IMR-90 (cell line): ENCODE results near the gene TMEM45A. TPM values are rescaled to one million over a fixed set of nuclear protein-coding genes. Genes with fewer than 3 reads are reported as not detected.

Experiments used
- ATAC-seq: fragments of 200-7000 bp; cut with Tn5 transposase; 2 replicates; pipeline ENCODE4 v1.9.1; 2020; ENCODE audit warnings: low read depth, mild to moderate bottlenecking, moderate library complexity
- BruUV-seq: library from RNA; stranded (reverse); fragments of 400-500 nt; replicated peaks from 2 replicates; lab custom pipeline; 2021; lab: Mats Ljungman, UMichigan
- CTCF ChIA-PET: fragments of 300-600 bp; formaldehyde crosslinking; extraction: SDS; loops from one replicate; lab custom pipeline; 2021; ENCODE audit warnings: antibody characterized with exemption; lab: Yijun Ruan, JAX
- POLR2A ChIA-PET: fragments of 300-600 bp; sonication (Branson Sonifier 250); formaldehyde crosslinking; loops from one replicate; lab custom pipeline; 2022; ENCODE audit warnings: antibody characterized with exemption; ENCODE audit not compliant: unreplicated experiment; lab: Charles Lee
- DNase-seq: peaks from one replicate; pipeline ENCODE4 v3.0.0; 2013
- H2AFZ ChIP-seq: replicated peaks from 2 replicates; pipeline ENCODE3; 2013; ENCODE audit warnings: low read length, mild to moderate bottlenecking; ENCODE audit not compliant: poor library complexity
- H2AK5ac ChIP-seq: 2 replicates; pipeline ENCODE4 v1.6.1; 2013; ENCODE audit warnings: low read depth, low read length, inconsistent platforms
- H2AK9ac ChIP-seq: replicated peaks from 2 replicates; pipeline ENCODE3; 2013; ENCODE audit warnings: mild to moderate bottlenecking, low read depth, low read length, moderate library complexity; ENCODE audit not compliant: poor library complexity
- H2BK120ac ChIP-seq: 2 replicates; pipeline ENCODE4 v1.6.1; 2013; ENCODE audit warnings: low read depth, low read length, inconsistent platforms
- H2BK15ac ChIP-seq: 3 replicates; pipeline ENCODE4 v1.6.1; 2013; ENCODE audit warnings: low read depth, low read length, inconsistent platforms
- H2BK20ac ChIP-seq: 2 replicates; pipeline ENCODE4 v1.6.1; 2013; ENCODE audit warnings: low read depth, mild to moderate bottlenecking, inconsistent platforms, low read length, moderate library complexity
- H2BK5ac ChIP-seq: 2 replicates; pipeline ENCODE4 v1.6.1; 2013; ENCODE audit warnings: mild to moderate bottlenecking, low read depth, low read length, inconsistent platforms; ENCODE audit not compliant: poor library complexity, severe bottlenecking
- H3K14ac ChIP-seq: replicated peaks from 2 replicates; pipeline ENCODE4 v1.6.1; 2013; ENCODE audit warnings: low read depth, low read length, inconsistent platforms
- H3K18ac ChIP-seq: 2 replicates; pipeline ENCODE4 v1.6.1; 2013; ENCODE audit warnings: low read depth, low read length, control low read depth
- H3K23ac ChIP-seq: 2 replicates; pipeline ENCODE4 v1.6.1; 2013; ENCODE audit warnings: low read depth, low read length, inconsistent platforms
- H3K27ac ChIP-seq: 2 replicates; pipeline ENCODE4 v1.5.1; 2013; ENCODE audit warnings: mild to moderate bottlenecking, control low read depth, low read length; ENCODE audit not compliant: insufficient read depth
- H3K27me3 ChIP-seq: 2 replicates; pipeline ENCODE4 v1.6.1; 2013; ENCODE audit warnings: low read length; ENCODE audit not compliant: control insufficient read depth, insufficient read depth
- H3K36me3 ChIP-seq: 2 replicates; pipeline ENCODE4 v1.6.1; 2013; ENCODE audit warnings: low read length, mixed read lengths; ENCODE audit not compliant: control insufficient read depth, insufficient read depth
- H3K4ac ChIP-seq: 2 replicates; pipeline ENCODE4 v1.6.1; 2013; ENCODE audit warnings: low read depth, low read length, inconsistent platforms
- H3K4me1 ChIP-seq: 2 replicates; pipeline ENCODE4 v1.6.1; 2013; ENCODE audit warnings: low read length, mixed read lengths; ENCODE audit not compliant: control insufficient read depth, insufficient read depth
- H3K4me2 ChIP-seq: 2 replicates; pipeline ENCODE4 v1.6.1; 2013; ENCODE audit warnings: low read depth, mild to moderate bottlenecking, control low read depth, low read length, moderate library complexity
- H3K4me3 ChIP-seq: 2 replicates; pipeline ENCODE4 v1.5.1; 2013; ENCODE audit warnings: low read depth, mild to moderate bottlenecking, control low read depth, low read length, moderate library complexity; ENCODE audit not compliant: insufficient read depth
- H3K56ac ChIP-seq: 2 replicates; pipeline ENCODE4 v1.6.1; 2013; ENCODE audit warnings: low read length, inconsistent platforms; ENCODE audit not compliant: insufficient read depth; ENCODE audit errors: extremely low read depth
- H3K79me1 ChIP-seq, 2 experiments: 2 replicates each; pipeline ENCODE4 v1.6.1; 2013; ENCODE audit warnings: low read length in 2 of 2, inconsistent platforms in 1 of 2, low read depth in 1 of 2
- H3K9ac ChIP-seq: 2 replicates; pipeline ENCODE4 v1.6.1; 2013; ENCODE audit warnings: low read depth, low read length, control low read depth
- H3K9me1 ChIP-seq: 2 replicates; pipeline ENCODE4 v1.6.1; 2013; ENCODE audit warnings: low read length, inconsistent platforms; ENCODE audit not compliant: insufficient read depth
- H3K9me3 ChIP-seq: 2 replicates; pipeline ENCODE4 v1.6.1; 2013; ENCODE audit warnings: low read length; ENCODE audit not compliant: control insufficient read depth, insufficient read depth
- H4K20me1 ChIP-seq: 2 replicates; pipeline ENCODE4 v1.6.1; 2013; ENCODE audit warnings: low read length, inconsistent platforms; ENCODE audit not compliant: insufficient read depth
- H4K5ac ChIP-seq: 2 replicates; pipeline ENCODE4 v1.6.1; 2013; ENCODE audit warnings: mild to moderate bottlenecking, low read depth, low read length, control low read depth
- H4K8ac ChIP-seq, 2 experiments: 2 replicates each; pipeline ENCODE4 v1.6.1; 2013; ENCODE audit warnings: low read depth in 2 of 2, low read length in 2 of 2, control low read depth in 1 of 2, inconsistent platforms in 1 of 2
- H4K91ac ChIP-seq: 2 replicates; pipeline ENCODE4 v1.6.1; 2013; ENCODE audit warnings: low read depth, low read length, inconsistent platforms; ENCODE audit not compliant: insufficient read depth
- CEBPB ChIP-seq: IDR thresholded peaks from 2 replicates; pipeline ENCODE4 v1.6.1; 2012; ENCODE audit warnings: low read depth, low read length, improper control_type of control experiment
- MAFK ChIP-seq: IDR thresholded peaks from 2 replicates; pipeline ENCODE4 v1.6.1; 2012; ENCODE audit warnings: low read depth, low read length, improper control_type of control experiment
- MXI1 ChIP-seq: IDR thresholded peaks from 2 replicates; pipeline ENCODE4 v1.6.1; 2012; ENCODE audit warnings: low read depth, mild to moderate bottlenecking, low read length, moderate library complexity, borderline replicate concordance
- RAD21 ChIP-seq: IDR thresholded peaks from 2 replicates; pipeline ENCODE4 v1.6.1; 2012; ENCODE audit warnings: low read length, improper control_type of control experiment
- RCOR1 ChIP-seq: IDR thresholded peaks from 2 replicates; pipeline ENCODE4 v1.6.1; 2012; ENCODE audit warnings: mild to moderate bottlenecking, low read length, improper control_type of control experiment; ENCODE audit not compliant: insufficient replicate concordance
- RFX5 ChIP-seq: IDR thresholded peaks from 2 replicates; pipeline ENCODE4 v1.8.0; 2012; ENCODE audit warnings: low read depth, mild to moderate bottlenecking, low read length, moderate library complexity
- SMC3 ChIP-seq: fragments of 150-350 bp; IDR thresholded peaks from 2 replicates; pipeline ENCODE4 v1.6.1; 2016; ENCODE audit warnings: low read depth, mild to moderate bottlenecking, antibody characterized with exemption, low read length, moderate library complexity
- WGBS, 2 experiments: methylation state at CpG; one replicate each; pipeline versions ENCODE4 v1.1.5 to v1.1.7; 2013; ENCODE audit warnings: missing lambda C conversion rate in 2 of 2; ENCODE audit not compliant: insufficient read length in 1 of 2; ENCODE audit errors: extremely low coverage in 2 of 2; 5-methylcytosine and 5-hydroxymethylcytosine counted together
- dilution Hi-C: fragments of 300-500 bp; cut with HindIII; formaldehyde crosslinking; loops from one replicate; pipeline ENCODE4 v1.14.3; 2018; ENCODE audit warnings: low sequenced_read_pairs; ENCODE audit not compliant: unreplicated experiment
- in situ Hi-C: fragments of 300-500 bp; cut with MboI; formaldehyde crosslinking; loops from 3 replicates; pipeline ENCODE4 v1.14.3; 2019; ENCODE audit warnings: low sequenced_read_pairs, inconsistent platforms, mixed read lengths
- intact Hi-C: fragments of 100-400 bp; cut with micrococcal nuclease; formaldehyde crosslinking; loops from 2 replicates; pipeline ENCODE4 v1.10.0; 2022
- polyA plus RNA-seq, 3 experiments: library from polyadenylated mRNA; depleted of rRNA; stranded (reverse); fragments of >200 nt; gene quantifications; 2 replicates each; pipeline ENCODE4 v1.2.3, GENCODE V29; 2012; ENCODE audit warnings: low replicate concordance in 1 of 3
- total RNA-seq: library from RNA; depleted of rRNA; stranded (reverse); fragments of >200 nt; gene quantifications from 2 replicates; pipeline ENCODE4 v1.2.3, GENCODE V29; 2012
- TF ChIP-seq, protein P1 (sequence below): conservative IDR thresholded peaks from 2 replicates; pipeline ENCODE4 v1.5.1; 2012; ENCODE audit warnings: mild to moderate bottlenecking, low read depth, low read length, improper control_type of control experiment
- TF ChIP-seq, protein P2 (sequence below): fragments of 150-350 bp; IDR thresholded peaks from 2 replicates; pipeline ENCODE4 v1.6.1; 2016; ENCODE audit warnings: low read depth, mild to moderate bottlenecking, low read length, moderate library complexity, borderline replicate concordance

Gene TMEM45A
- total and polyA plus RNA-seq, 2 of the 4 experiments (the other 2 are of a cell fraction): 13.6 to 21.7 TPM

DNA sequence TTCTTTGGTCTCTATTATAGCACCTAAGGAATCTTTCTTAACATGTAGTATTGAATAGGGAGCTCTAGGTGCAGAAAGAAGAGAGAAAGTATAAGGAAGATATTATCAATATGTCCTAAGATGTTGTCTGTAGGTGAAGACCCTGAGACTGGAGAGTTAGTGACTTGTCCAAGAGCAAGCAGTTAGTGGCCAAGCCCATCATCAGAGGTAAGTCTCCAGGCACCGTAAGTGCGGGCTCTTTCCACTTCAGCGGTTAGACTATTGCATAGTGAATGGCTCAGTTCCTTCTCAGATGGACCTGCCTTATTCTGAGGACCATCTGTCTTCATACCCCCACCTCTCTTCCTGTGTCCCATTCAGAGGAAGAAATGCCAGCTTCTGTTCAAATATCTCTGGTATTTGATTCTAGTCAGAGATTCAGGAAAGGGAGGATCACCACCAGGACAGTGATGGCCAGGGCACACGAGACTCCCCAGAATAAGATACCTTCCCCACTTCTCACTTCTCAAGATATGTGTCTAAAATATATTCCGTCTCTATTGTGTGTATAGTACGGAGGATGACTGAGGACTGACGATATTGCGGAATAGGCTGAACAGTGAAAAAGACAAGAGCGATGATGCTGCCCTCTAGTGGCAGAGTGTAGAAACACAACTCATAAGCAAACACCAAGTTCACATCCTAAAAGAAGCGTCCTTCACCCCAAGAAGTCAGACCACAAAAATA is 97.9 kb downstream of the TMEM45A start:
- Histone ChIP-seq H4K91ac (no peak overlapping the region), H4K20me1 (no peaks in the 10 kb centered on the region), H3K4me2 (peak overlapping the region; percentile 78), H3K4me1 (no peaks in the 10 kb centered on the region), H3K56ac (no peak overlapping the region), H3K23ac (peak overlapping the region; percentile 73; the same call in 1 of the 2 replicates), H3K9me1 (no peaks in the 10 kb centered on the region), H3K14ac (peak overlapping the region; percentile 57; the same call in 1 of the 2 replicates), H2BK120ac (peak overlapping the region; percentile 55; the same call in 1 of the 2 replicates), H4K8ac (peak overlapping the region in 1 of 2 experiments; percentile 51; a peak in 1 of 4 replicates), H2BK5ac (no peak overlapping the region), H2BK20ac (peak overlapping the region; percentile 74; the same call in 1 of the 2 replicates), H2AFZ (peak overlapping the region; percentile 90), H3K4me3 (no peak overlapping the region; the same call in 1 of the 2 replicates), H3K9me3 (peaks cover 1% of the 10 kb centered on the region; the same call in 1 of the 2 replicates), H4K5ac (no peak overlapping the region), H2AK9ac (peak overlapping the region; percentile 22), H3K18ac (no peak overlapping the region), H2BK15ac (no peak overlapping the region), H3K9ac (no peak overlapping the region), H3K27ac (no peak overlapping the region), H3K27me3 (no peaks in the 10 kb centered on the region), H2AK5ac (no peak overlapping the region), H3K36me3 (no peaks in the 10 kb centered on the region), H3K79me1 (no peaks in the 10 kb centered on the region), H3K4ac (peak overlapping the region; percentile 59; the same call in 1 of the 2 replicates)
- dilution Hi-C loops (no loop called here), intact Hi-C loops (loop anchor here (1.0 to 10.0 kb wide), 5 partner anchors 98 to 757 kb away; partner anchors contain the start of gene TMEM45A), in situ Hi-C loops (loop anchor here (5.0 to 10.0 kb wide), 3 partner anchors 128 to 755 kb away; no protein-coding TSS in a partner anchor)
- TF ChIP-seq CEBPB: peak; percentile 96
- TF ChIP-seq, protein P1, sequence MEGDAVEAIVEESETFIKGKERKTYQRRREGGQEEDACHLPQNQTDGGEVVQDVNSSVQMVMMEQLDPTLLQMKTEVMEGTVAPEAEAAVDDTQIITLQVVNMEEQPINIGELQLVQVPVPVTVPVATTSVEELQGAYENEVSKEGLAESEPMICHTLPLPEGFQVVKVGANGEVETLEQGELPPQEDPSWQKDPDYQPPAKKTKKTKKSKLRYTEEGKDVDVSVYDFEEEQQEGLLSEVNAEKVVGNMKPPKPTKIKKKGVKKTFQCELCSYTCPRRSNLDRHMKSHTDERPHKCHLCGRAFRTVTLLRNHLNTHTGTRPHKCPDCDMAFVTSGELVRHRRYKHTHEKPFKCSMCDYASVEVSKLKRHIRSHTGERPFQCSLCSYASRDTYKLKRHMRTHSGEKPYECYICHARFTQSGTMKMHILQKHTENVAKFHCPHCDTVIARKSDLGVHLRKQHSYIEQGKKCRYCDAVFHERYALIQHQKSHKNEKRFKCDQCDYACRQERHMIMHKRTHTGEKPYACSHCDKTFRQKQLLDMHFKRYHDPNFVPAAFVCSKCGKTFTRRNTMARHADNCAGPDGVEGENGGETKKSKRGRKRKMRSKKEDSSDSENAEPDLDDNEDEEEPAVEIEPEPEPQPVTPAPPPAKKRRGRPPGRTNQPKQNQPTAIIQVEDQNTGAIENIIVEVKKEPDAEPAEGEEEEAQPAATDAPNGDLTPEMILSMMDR: peak; percentile 89
- TF ChIP-seq RFX5: no peak
- peak; percentile 30; the same call in 1 of the 2 replicates for TF ChIP-seq MAFK
- TF ChIP-seq RAD21: peak; percentile 93
- TF ChIP-seq RCOR1: no peak
- TF ChIP-seq, protein P2, sequence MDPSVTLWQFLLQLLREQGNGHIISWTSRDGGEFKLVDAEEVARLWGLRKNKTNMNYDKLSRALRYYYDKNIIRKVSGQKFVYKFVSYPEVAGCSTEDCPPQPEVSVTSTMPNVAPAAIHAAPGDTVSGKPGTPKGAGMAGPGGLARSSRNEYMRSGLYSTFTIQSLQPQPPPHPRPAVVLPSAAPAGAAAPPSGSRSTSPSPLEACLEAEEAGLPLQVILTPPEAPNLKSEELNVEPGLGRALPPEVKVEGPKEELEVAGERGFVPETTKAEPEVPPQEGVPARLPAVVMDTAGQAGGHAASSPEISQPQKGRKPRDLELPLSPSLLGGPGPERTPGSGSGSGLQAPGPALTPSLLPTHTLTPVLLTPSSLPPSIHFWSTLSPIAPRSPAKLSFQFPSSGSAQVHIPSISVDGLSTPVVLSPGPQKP: no peak
- TF ChIP-seq MXI1: no peak
- TF ChIP-seq SMC3: peak; percentile 94
- ATAC-seq (peak; percentile 94), DNase-seq (peak; percentile 76)
- ChIA-PET POLR2A (no interaction called here), CTCF (interaction anchor here (1.1 to 3.0 kb wide), 5 partner anchors 100 to 134 kb away, joined by 4 to 23 read pairs (median 5); no protein-coding TSS in a partner anchor)
- WGBS, 2 experiments: no CpG with 5 or more reads among the region's 10 CpGs
- no TSS peak for BruUV-seq
